UCSD-AML1 (cell line): ENCODE data around the gene NMT1.
"Not testable (repeated sequence)": the region's sequence is repeated elsewhere in the genome, so short reads cannot be mapped to it uniquely, and the experiment has no call there.

Source experiments
- DNase-seq: peaks from one replicate; lab custom pipeline; 2025; ENCODE audit not compliant: unreplicated experiment; lab: John Stamatoyannopoulos, UW

NMT1 gene

DNA sequence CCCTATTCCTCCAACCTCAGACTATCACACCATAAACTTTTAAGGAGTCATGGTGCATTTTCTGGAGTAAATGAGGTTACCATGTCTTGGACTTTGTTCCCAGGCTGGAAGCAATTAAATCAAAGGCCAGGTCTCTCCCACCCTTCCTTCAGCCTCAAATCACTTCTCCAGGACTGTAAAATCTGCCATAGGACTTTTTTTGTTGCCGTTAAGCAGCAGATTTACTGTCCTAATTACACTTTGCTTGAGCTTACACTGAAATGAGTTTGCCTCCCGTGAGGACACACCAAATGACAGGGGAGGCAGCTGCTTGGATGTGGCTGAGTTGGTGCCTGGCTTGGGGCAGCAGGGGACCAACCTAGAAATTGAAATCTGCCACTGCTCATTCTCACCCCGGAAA is 24.4 kb upstream of the NMT1 start:
- DNase-seq: no peak

DNA sequence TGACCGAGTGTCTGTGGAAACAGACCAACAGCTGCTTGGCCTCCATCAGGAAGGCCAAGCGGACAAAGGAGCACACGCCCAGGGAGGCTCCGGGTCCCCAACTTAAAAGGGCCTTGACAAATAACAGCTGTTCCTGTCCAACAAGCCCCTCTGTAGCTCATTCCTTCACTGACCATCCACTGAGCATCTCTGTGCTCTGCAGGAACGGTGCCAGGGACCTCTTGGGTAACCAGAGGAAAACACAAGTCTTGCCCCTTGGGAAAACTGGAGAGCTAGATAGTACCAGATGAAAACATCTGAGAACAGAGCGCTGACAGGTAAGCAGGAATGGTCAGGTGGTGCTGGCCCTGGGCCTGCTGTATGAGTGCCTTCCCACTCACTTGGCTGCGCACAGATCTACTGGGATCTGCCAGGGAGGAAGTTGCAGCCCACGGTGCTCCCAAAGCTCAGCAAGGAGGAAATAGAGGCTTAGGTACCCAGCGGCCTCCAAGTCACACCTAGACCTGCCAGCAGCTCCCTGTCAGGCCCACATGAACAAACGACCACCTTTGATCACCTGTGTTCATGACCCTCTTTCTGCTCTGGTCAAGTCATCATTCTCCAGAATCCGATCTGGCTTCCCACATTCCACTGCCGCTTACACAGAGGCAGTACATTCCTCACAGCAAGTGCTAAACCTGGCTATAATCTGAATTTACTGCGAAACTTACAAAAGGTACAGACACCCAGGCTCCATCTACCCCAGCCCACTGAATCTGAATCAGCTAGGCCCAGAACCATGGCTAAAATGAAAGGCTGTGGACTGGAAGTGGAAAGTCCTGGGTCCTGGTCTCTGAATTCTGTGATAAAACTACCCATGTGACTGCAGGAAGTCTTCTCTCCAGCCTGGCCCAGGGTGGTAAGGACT is 22.1 kb upstream of the NMT1 start:
- peak; percentile 29 for DNase-seq

GRCh38 chr17:45040459-45040858 is 20.7 kb upstream of the NMT1 start:
- no peak for DNase-seq

GRCh38 chr17:45042346-45043120 is 18.6 kb upstream of the NMT1 start:
- no peak for DNase-seq

GRCh38 chr17:45043813-45044540 is 17.1 kb upstream of the NMT1 start:
- DNase-seq: no peak

DNA sequence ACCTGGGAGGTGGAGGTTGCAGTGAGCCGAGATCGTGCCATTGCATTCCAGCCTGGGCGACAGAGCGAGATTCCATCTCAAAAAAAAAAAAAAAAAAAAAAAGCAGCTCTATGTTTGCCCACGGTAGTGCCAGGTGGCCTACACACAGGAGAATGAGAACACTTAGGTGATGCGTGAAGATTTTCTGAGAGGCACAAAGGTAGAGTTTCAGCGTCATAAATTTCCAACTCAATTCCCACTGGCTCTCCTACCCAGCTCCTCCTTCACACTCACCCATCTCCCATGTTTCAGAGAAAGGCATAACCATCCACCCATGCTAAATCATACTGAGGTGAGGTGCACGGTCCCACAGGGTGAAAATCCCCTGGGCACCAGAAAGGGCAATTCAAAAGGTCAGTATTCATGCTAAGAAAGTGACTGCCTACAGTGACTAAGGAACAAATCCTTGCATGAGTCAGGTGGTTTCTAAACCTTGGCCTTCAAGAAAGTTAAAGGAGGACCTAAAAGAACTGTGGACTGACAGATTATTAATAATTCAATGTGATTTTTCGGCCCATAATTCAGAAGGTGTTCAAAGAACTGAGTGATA is 14.5 kb upstream of the NMT1 start:
- DNase-seq: no peak

GRCh38 chr17:45048795-45049563 is 12.1 kb upstream of the NMT1 start:
- no peak for DNase-seq

GRCh38 chr17:45050481-45051059 is 10.5 kb upstream of the NMT1 start:
- peak; percentile 30 for DNase-seq

GRCh38 chr17:45051060-45051719 is 9.9 kb upstream of the NMT1 start, which contains the start of gene DCAKD:
Gene DCAKD (minus strand): TSS chr17:45051632. CDS start chr17:45034885, 16,747 bp downstream.
- peak; percentile 96 for DNase-seq

DNA sequence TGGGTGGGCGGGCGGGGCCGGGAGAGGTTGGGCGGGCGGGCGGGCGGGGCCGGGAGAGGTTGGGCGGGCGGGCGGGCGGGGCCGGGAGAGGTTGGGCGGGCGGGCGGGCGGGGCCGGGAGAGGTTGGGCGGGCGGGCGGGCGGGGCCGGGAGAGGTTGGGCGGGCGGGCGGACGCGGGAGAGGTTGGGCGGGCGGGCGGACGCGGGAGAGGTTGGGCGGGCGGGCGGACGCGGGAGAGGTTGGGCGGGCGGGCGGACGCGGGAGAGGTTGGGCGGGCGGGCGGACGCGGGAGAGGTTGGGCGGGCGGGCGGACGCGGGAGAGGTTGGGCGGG is 9.4 kb upstream of the NMT1 start:
- not testable (repeated sequence) for DNase-seq

DNA sequence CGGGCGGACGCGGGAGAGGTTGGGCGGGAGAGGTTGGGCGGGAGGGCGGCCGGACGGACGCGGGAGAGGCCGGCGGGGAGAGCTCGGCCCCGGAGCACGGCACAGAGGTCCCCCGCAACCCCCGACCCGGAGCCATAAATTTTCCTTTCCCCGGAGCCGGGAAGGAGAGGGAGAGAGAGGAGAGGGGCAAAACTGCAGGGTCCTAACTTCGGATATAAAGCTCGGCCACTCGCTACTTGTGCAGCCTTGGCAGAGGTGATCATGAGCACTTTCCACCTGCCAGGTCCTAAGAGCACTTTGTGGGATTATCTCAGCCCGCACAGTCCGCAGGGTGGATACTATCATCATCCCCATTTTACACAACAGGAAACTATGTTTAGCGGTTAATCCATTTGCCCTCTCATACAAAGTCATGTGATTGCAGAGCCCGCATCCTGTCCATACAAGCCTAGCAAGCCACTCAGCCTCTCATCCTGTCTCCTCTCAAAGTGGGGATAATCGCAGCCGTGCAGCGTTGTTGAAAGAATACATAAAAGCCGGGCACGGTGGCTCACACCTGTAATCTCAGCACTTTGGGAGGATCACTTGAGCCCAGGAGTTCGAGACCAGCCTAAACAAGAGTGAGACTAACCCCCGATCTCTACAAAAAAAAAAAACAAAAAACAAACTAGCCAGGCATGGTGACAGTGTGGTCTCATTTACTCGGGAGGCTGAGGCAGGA is 8.9 kb upstream of the NMT1 start:
- DNase-seq: peak; percentile 44

DNA sequence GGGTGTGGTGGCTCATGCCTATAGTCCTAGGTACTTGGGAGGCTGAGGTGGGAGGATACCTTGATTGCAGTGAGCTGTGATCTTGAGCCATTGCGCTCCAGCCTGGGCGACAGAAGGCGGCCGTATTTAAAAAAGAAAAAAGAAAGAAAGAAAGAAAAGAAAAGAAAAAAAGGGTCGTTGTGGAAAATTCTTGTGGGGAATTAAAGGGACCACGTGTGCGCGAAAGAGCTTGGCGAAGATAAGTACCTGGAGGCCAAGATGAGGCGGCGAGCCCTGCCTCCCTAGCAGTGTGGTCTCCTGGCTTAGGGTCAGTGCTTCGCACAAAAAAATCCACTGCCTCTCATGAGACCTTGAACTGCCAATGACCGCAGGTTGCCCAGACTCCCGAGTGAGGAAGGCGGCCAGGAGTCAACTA is 728 bp upstream of the NMT1 start:
- DNase-seq: no peak

- DNase-seq: no peak
Observed at GRCh38 chr17:45061606-45062205, 589 bp downstream of the NMT1 start.

DNA sequence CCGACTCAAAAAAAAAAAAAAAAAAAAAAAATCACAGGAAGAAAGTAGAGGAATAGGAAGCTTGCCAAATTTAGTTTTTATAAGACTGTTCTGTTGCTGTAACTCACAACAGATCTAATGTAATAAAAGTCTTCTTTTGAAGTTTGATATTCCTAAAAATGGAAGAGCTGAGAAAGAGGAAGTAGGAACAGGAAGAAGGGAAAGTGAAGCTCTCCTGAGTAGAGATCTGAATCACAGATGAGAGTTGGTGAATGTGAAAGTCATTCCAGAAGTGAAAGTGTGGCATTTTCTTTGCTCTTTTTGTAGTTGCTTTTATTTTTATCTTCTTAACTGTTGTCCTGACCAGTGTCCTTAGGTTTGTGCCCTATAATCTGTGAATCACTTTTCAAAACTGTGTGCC is 2.1 kb downstream of the NMT1 start:
- DNase-seq: no peak

- no peak for DNase-seq
Observed at GRCh38 chr17:45067637-45068036, 6.5 kb downstream of the NMT1 start.

DNA sequence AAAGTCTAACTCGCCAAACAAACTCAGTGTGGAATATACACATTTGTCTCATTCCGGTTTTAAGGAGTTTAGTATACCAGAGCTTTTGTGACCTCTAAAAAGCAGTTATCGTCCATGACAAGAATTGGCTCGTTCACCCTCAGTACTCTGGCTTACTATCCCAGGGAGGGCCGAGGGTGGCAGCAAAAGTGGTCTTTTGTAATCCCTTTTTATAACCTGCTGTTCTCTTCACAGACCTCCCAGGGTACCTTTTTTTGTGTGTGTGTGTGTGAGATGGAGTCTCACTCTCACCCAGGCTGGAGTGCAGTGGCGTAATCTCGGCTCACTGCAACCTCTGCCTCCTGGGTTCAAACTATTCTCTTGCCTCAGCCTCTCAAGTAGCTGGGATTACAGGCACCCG is 8.9 kb downstream of the NMT1 start:
- DNase-seq: no peak

DNA sequence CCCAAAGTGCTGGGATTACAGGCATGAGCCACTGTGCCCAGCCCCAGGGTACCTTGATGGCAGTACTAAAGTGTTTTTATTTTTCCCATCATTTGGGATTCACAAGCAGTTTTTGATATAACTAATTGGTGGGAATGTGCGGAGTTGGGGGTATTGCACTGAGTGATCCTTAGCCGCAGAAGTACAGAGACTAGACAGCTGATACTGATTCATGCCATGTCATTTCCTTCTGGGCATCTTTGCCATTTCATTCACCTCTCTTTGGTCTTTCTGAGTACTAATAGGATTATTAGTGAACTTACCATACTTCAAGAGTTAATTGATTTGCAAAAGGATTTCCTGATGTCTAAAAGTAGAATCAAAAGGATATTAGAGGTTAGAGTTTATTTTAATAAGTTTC is 9.7 kb downstream of the NMT1 start:
- DNase-seq: no peak

- no peak for DNase-seq
Observed at GRCh38 chr17:45073414-45074070, 12.4 kb downstream of the NMT1 start.
